Measurements from ENCODE around the gene PA2G4. TPM values are rescaled to one million over a fixed set of nuclear protein-coding genes. Genes with fewer than 3 reads are reported as not detected.
"Not testable (repeated sequence)": the region's sequence is repeated elsewhere in the genome, so short reads cannot be mapped to it uniquely, and the experiment has no call there.

Gene PA2G4
- 134 and 184 TPM in 2 replicates for total RNA-seq (2014; rRNA removed; shearing (Covaris generic))

- DNase-seq (ENCODE audit: low read depth): peak; percentile 99
Observed at GRCh38 chr12:56104109-56104814, at the start of gene PA2G4. Gene PA2G4 (plus strand): TSS chr12:56104559. CDS start chr12:56104738, 179 bp downstream.

- peak; percentile 80 for DNase-seq (ENCODE audit: low read depth)
Observed at GRCh38 chr12:56059964-56060363, 44.4 kb upstream of the PA2G4 start.

GRCh38 chr12:56061982-56062381 is 42.4 kb upstream of the PA2G4 start:
- DNase-seq (ENCODE audit: low read depth): peak; percentile 38

- DNase-seq (ENCODE audit: low read depth): no peak
Observed at GRCh38 chr12:56062996-56063395, 41.4 kb upstream of the PA2G4 start.

GRCh38 chr12:56071648-56072047 is 32.7 kb upstream of the PA2G4 start:
- DNase-seq (ENCODE audit: low read depth): peak; percentile 35

GRCh38 chr12:56074396-56074795 is 30.0 kb upstream of the PA2G4 start:
- no peak for DNase-seq (ENCODE audit: low read depth)

GRCh38 chr12:56077966-56078365 is 26.4 kb upstream of the PA2G4 start:
- DNase-seq (ENCODE audit: low read depth): not testable (repeated sequence)

- no peak for DNase-seq (ENCODE audit: low read depth)
Observed at GRCh38 chr12:56078427-56078826, 25.9 kb upstream of the PA2G4 start.

- DNase-seq (ENCODE audit: low read depth): peak; percentile 86
Observed at GRCh38 chr12:56078931-56079722, 25.2 kb upstream of the PA2G4 start.

- peak; percentile 84 for DNase-seq (ENCODE audit: low read depth)
Observed at GRCh38 chr12:56079723-56080555, 24.4 kb upstream of the PA2G4 start, which contains the start of gene ERBB3. Gene ERBB3 (plus strand): TSS chr12:56080165. CDS start chr12:56080301, 136 bp downstream.

GRCh38 chr12:56080556-56081138 is 23.7 kb upstream of the PA2G4 start:
- DNase-seq (ENCODE audit: low read depth): no peak

GRCh38 chr12:56081393-56082347 is 22.7 kb upstream of the PA2G4 start:
- DNase-seq (ENCODE audit: low read depth): no peak

GRCh38 chr12:56082382-56082781 is 22.0 kb upstream of the PA2G4 start:
- DNase-seq (ENCODE audit: low read depth): no peak

GRCh38 chr12:56082967-56083366 is 21.4 kb upstream of the PA2G4 start:
- DNase-seq (ENCODE audit: low read depth): no peak

- DNase-seq (ENCODE audit: low read depth): no peak
Observed at GRCh38 chr12:56084958-56085543, 19.3 kb upstream of the PA2G4 start.

- DNase-seq (ENCODE audit: low read depth): no peak
Observed at GRCh38 chr12:56086096-56086495, 18.3 kb upstream of the PA2G4 start.

- no peak for DNase-seq (ENCODE audit: low read depth)
Observed at GRCh38 chr12:56086608-56087007, 17.8 kb upstream of the PA2G4 start.

GRCh38 chr12:56087220-56087619 is 17.1 kb upstream of the PA2G4 start:
- DNase-seq (ENCODE audit: low read depth): no peak

- no peak for DNase-seq (ENCODE audit: low read depth)
Observed at GRCh38 chr12:56097738-56098137, 6.6 kb upstream of the PA2G4 start.

- DNase-seq (ENCODE audit: low read depth): no peak
Observed at GRCh38 chr12:56098592-56098991, 5.8 kb upstream of the PA2G4 start.
